GM18505 (cell line): ENCODE results near the gene KMT2D.

Experiments
- ATAC-seq: cut with Tn5 transposase; IDR thresholded peaks from one replicate; pipeline ENCODE4 v1.9.1; 2021; ENCODE audit not compliant: unreplicated experiment
- POLR2A ChIP-seq: IDR thresholded peaks from 4 replicates; pipeline ENCODE4 v1.6.1; 2011; ENCODE audit warnings: borderline replicate concordance; ENCODE audit not compliant: insufficient read depth, insufficient read length; ENCODE audit errors: extremely low read depth

The KMT2D gene

GRCh38 chr12:49060237-49061156, at the start of gene KMT2D:
TSS of gene KMT2D (minus strand) at chr12:49060794. CDS start at chr12:49055324, 5,470 bp downstream.
- ATAC-seq = peak; percentile 48
- peak; percentile 61 for TF ChIP-seq POLR2A

- TF ChIP-seq POLR2A = no peak
- ATAC-seq = no peak
These were observed 49.3 kb upstream of the KMT2D start for GRCh38 chr12:49109641-49110463.

GRCh38 chr12:49108958-49109404, 48.4 kb upstream of the KMT2D start:
- TF ChIP-seq POLR2A = no peak
- no peak for ATAC-seq

GRCh38 chr12:49105504-49106084, 45.0 kb upstream of the KMT2D start:
- TF ChIP-seq POLR2A = no peak
- no peak for ATAC-seq

- no peak for TF ChIP-seq POLR2A
These were observed 44.2 kb upstream of the KMT2D start for GRCh38 chr12:49104822-49105221.

GRCh38 chr12:49100380-49100779, 39.8 kb upstream of the KMT2D start:
- ATAC-seq = no peak
- no peak for TF ChIP-seq POLR2A

More at GRCh38 chr12:49104822-49105221, 44.2 kb upstream of the KMT2D start:
- no peak for ATAC-seq

GRCh38 chr12:49098703-49099102, 38.1 kb upstream of the KMT2D start:
- no peak for ATAC-seq
- no peak for TF ChIP-seq POLR2A

GRCh38 chr12:49098035-49098451, 37.4 kb upstream of the KMT2D start:
- no peak for TF ChIP-seq POLR2A

GRCh38 chr12:49097381-49097780, 36.8 kb upstream of the KMT2D start:
- no peak for TF ChIP-seq POLR2A
- ATAC-seq = no peak

More at GRCh38 chr12:49098035-49098451, 37.4 kb upstream of the KMT2D start:
- no peak for ATAC-seq

- TF ChIP-seq POLR2A = no peak
These were observed 34.4 kb upstream of the KMT2D start for GRCh38 chr12:49094975-49095365.

GRCh38 chr12:49094160-49094974, 33.8 kb upstream of the KMT2D start, which contains the start of gene DHH:
TSS of gene DHH (minus strand) at chr12:49094801. CDS start at chr12:49094512, 289 bp downstream.
- no peak for TF ChIP-seq POLR2A
- no peak for ATAC-seq

More at GRCh38 chr12:49094975-49095365, 34.4 kb upstream of the KMT2D start:
- no peak for ATAC-seq

- no peak for ATAC-seq
- TF ChIP-seq POLR2A = no peak
These were observed 33.2 kb upstream of the KMT2D start for GRCh38 chr12:49093792-49094159.

- no peak for ATAC-seq
- no peak for TF ChIP-seq POLR2A
These were observed 32.3 kb upstream of the KMT2D start for GRCh38 chr12:49092816-49093406.
